HG02970 (cell line): ENCODE measurements around the gene CAP2.

Experiments
- ATAC-seq: cut with Tn5 transposase; IDR thresholded peaks from one replicate; pipeline ENCODE4 v1.9.1; 2021; ENCODE audit warnings: mild to moderate bottlenecking, moderate library complexity, moderate number of reproducible peaks; ENCODE audit not compliant: unreplicated experiment, low FRiP score

Gene CAP2

GRCh38 chr6:17606606-17607005 is 213.2 kb downstream of the CAP2 start:
- ATAC-seq: no peak
